Osteoblast (primary cell): ENCODE data around the gene KRT13. TPM values are rescaled to one million over a fixed set of nuclear protein-coding genes. Genes with fewer than 3 reads are reported as not detected.

Experiments used
- DNase-seq: peaks from one replicate; pipeline ENCODE4 v3.0.0; 2011; ENCODE audit warnings: low spot score, mixed read lengths; ENCODE audit not compliant: insufficient read length; ENCODE audit errors: missing footprints
- H2AFZ ChIP-seq: 2 replicates; pipeline ENCODE4 v1.6.0; 2011; ENCODE audit warnings: mild to moderate bottlenecking, low read length
- H3K27ac ChIP-seq: 2 replicates; pipeline ENCODE4 v1.5.1; 2011; ENCODE audit warnings: mild to moderate bottlenecking, low read depth, low read length, moderate library complexity
- H3K27me3 ChIP-seq: 2 replicates; pipeline ENCODE4 v1.6.0; 2012; ENCODE audit warnings: mild to moderate bottlenecking, control low read depth, inconsistent platforms, low read length, moderate library complexity; ENCODE audit not compliant: insufficient read depth
- H3K36me3 ChIP-seq: 2 replicates; pipeline ENCODE4 v1.5.1; 2011; ENCODE audit warnings: mild to moderate bottlenecking, low read length, control low read depth, moderate library complexity; ENCODE audit not compliant: insufficient read depth
- H3K4me1 ChIP-seq: 2 replicates; pipeline ENCODE4 v1.5.1; 2011; ENCODE audit warnings: mild to moderate bottlenecking, low read length, control low read depth, moderate library complexity; ENCODE audit not compliant: insufficient read depth
- H3K4me2 ChIP-seq: 2 replicates; pipeline ENCODE4 v1.6.0; 2011; ENCODE audit warnings: mild to moderate bottlenecking, low read length; ENCODE audit not compliant: insufficient read depth
- H3K4me3 ChIP-seq: fragments of 200-600 bp; sonication (generic); 3 replicates; pipeline ENCODE4 v1.5.1; 2012; ENCODE audit warnings: mild to moderate bottlenecking, low read length, inconsistent platforms; ENCODE audit not compliant: insufficient read depth
- H3K79me2 ChIP-seq: 2 replicates; pipeline ENCODE4 v1.6.0; 2012; ENCODE audit warnings: mild to moderate bottlenecking, low read length, control low read depth, inconsistent platforms; ENCODE audit not compliant: insufficient read depth
- H3K9me3 ChIP-seq: 2 replicates; pipeline ENCODE4 v1.5.1; 2011; ENCODE audit warnings: low read depth, low read length, control low read depth
- H4K20me1 ChIP-seq: 2 replicates; pipeline ENCODE4 v1.6.0; 2012; ENCODE audit warnings: mild to moderate bottlenecking, low read length, control low read depth; ENCODE audit not compliant: insufficient read depth
- CTCF ChIP-seq: IDR thresholded peaks from 2 replicates; pipeline ENCODE4 v1.5.1; 2011; ENCODE audit warnings: mild to moderate bottlenecking, low read depth, low read length, moderate library complexity; ENCODE audit errors: extremely low read depth
- total RNA-seq: library from RNA; depleted of rRNA; stranded (reverse); fragments of >200 nt; gene quantifications from 2 replicates; pipeline ENCODE4 v1.2.3, GENCODE V29; 2012

The KRT13 gene
- total RNA-seq, 1 donor, result not detected

GRCh38 chr17:41467561-41467960 is 37.9 kb downstream of the KRT13 start:
- Histone ChIP-seq H3K9me3 (peaks cover 5% of the 10 kb centered on the region), H3K27me3 (no peaks in the 10 kb centered on the region), H3K27ac (no peak overlapping the region), H4K20me1 (no peaks in the 10 kb centered on the region), H3K79me2 (no peaks in the 10 kb centered on the region), H3K4me2 (peak overlapping the region; percentile 44), H3K36me3 (no peaks in the 10 kb centered on the region), H3K4me3 (no peak overlapping the region), H2AFZ (peak overlapping the region; percentile 29), H3K4me1 (peaks cover 19% of the 10 kb centered on the region)
- no peak for TF ChIP-seq CTCF
- peak; percentile 93 for DNase-seq

- Histone ChIP-seq H3K36me3 (no peaks in the 10 kb centered on the region), H3K27ac (no peak within 1 kb of the TSS), H3K4me2 (peak within 1 kb of the TSS; percentile 44), H3K27me3 (no peaks in the 10 kb centered on the region), H3K4me1 (peaks cover 19% of the 10 kb centered on the region), H4K20me1 (no peaks in the 10 kb centered on the region), H3K9me3 (peaks cover 4% of the 10 kb centered on the region), H3K4me3 (no peak within 1 kb of the TSS), H2AFZ (peak within 1 kb of the TSS; percentile 29), H3K79me2 (no peaks in the 10 kb centered on the region)
- DNase-seq, result no peak
- TF ChIP-seq CTCF, result no peak
Observed at GRCh38 chr17:41466988-41467387, 38.4 kb downstream of the KRT13 start, which contains the start of gene KRT32. Gene KRT32 (minus strand): TSS chr17:41467386. CDS start chr17:41467325, 61 bp downstream.

GRCh38 chr17:41464682-41465081 is 40.7 kb downstream of the KRT13 start:
- Histone ChIP-seq H2AFZ (no peak overlapping the region), H3K79me2 (no peaks in the 10 kb centered on the region), H4K20me1 (no peaks in the 10 kb centered on the region), H3K27ac (no peak overlapping the region), H3K36me3 (no peaks in the 10 kb centered on the region), H3K27me3 (no peaks in the 10 kb centered on the region), H3K9me3 (no peaks in the 10 kb centered on the region), H3K4me1 (peaks cover 19% of the 10 kb centered on the region), H3K4me3 (no peak overlapping the region), H3K4me2 (peak overlapping the region; percentile 23)
- TF ChIP-seq CTCF, result no peak
- peak; percentile 94 for DNase-seq

GRCh38 chr17:41464173-41464572 is 41.2 kb downstream of the KRT13 start:
- Histone ChIP-seq H4K20me1 (no peaks in the 10 kb centered on the region), H3K36me3 (no peaks in the 10 kb centered on the region), H3K4me3 (no peak overlapping the region), H2AFZ (no peak overlapping the region), H3K4me2 (no peak overlapping the region), H3K27me3 (no peaks in the 10 kb centered on the region), H3K9me3 (no peaks in the 10 kb centered on the region), H3K4me1 (peaks cover 19% of the 10 kb centered on the region), H3K27ac (no peak overlapping the region), H3K79me2 (no peaks in the 10 kb centered on the region)
- no peak for DNase-seq
- no peak for TF ChIP-seq CTCF
